Prostate gland (tissue), 2 donors: ENCODE data around the gene ABHD3. TPM values are rescaled to one million over a fixed set of nuclear protein-coding genes. Genes with fewer than 3 reads are reported as not detected.
A peak's percentile ranks its signal among the peaks of the same experiment; 100 is the strongest.

Experiments
- DNase-seq: peaks from one replicate; pipeline ENCODE4 v3.0.0-alpha.2; 2019; ENCODE audit warnings: low spot score
- H3K27ac ChIP-seq, 2 donors: fragments of 200-600 bp; sonication (generic); 2 replicates each; pipeline ENCODE4 v1.5.1; 2017 to 2019
- H3K27me3 ChIP-seq: fragments of 200-600 bp; sonication (generic); replicated peaks from 2 replicates; pipeline ENCODE4 v1.5.1; 2019; ENCODE audit not compliant: insufficient read depth
- H3K36me3 ChIP-seq, 2 donors: fragments of 200-600 bp; sonication (generic); 1 replicate in 1 of 2; 2 replicates in 1 of 2; pipeline versions ENCODE4 v1.5.1 to v1.8.1; 2017 to 2019
- H3K4me1 ChIP-seq: fragments of 200-600 bp; sonication (generic); replicated peaks from 2 replicates; pipeline ENCODE4 v1.5.1; 2019
- H3K4me3 ChIP-seq, 2 donors: fragments of 200-600 bp; sonication (generic); 2 replicates each; pipeline ENCODE4 v1.5.1; 2017 to 2019
- H3K9me3 ChIP-seq: fragments of 200-600 bp; sonication (generic); 2 replicates; pipeline ENCODE4 v1.5.1; 2017
- POLR2A ChIP-seq: fragments of 450-650 bp; IDR thresholded peaks from one replicate; pipeline ENCODE4 v1.6.1; 2016; ENCODE audit warnings: antibody characterized with exemption, mild to moderate bottlenecking
- POLR2AphosphoS5 ChIP-seq: sonication (generic); formaldehyde crosslinking; IDR thresholded peaks from one replicate; pipeline ENCODE4 v1.6.1; 2017; ENCODE audit warnings: antibody characterized with exemption
- WGBS: methylation state at CpG from one replicate; pipeline ENCODE4 v1.1.5; 2018; 5-methylcytosine and 5-hydroxymethylcytosine counted together
- intact Hi-C: fragments of 100-400 bp; cut with DNase I; formaldehyde crosslinking; loops from one replicate; pipeline ENCODE4 v1.14.2; 2022
- total RNA-seq, 2 donors: library from RNA; depleted of rRNA; stranded (reverse); fragments of >200 nt; gene quantifications; one replicate each; pipeline ENCODE4 v1.1.0, GENCODE V29; 2016
- TF ChIP-seq, protein P1 (sequence below), 4 experiments: fragments of 200-600 bp in 2 of 4; fragments of 450-650 bp in 2 of 4; sonication (generic) in 2 of 4; IDR thresholded peaks; 1 replicate in 3 of 4; 2 replicates in 1 of 4; pipeline ENCODE4 v1.5.1; 2016 to 2019; ENCODE audit warnings: antibody characterized with exemption in 4 of 4, mild to moderate bottlenecking in 2 of 4, moderate library complexity in 2 of 4

ABHD3 gene
- total RNA-seq, 2 donors from 2014 or later, result 9.6 to 18.5 TPM

DNA sequence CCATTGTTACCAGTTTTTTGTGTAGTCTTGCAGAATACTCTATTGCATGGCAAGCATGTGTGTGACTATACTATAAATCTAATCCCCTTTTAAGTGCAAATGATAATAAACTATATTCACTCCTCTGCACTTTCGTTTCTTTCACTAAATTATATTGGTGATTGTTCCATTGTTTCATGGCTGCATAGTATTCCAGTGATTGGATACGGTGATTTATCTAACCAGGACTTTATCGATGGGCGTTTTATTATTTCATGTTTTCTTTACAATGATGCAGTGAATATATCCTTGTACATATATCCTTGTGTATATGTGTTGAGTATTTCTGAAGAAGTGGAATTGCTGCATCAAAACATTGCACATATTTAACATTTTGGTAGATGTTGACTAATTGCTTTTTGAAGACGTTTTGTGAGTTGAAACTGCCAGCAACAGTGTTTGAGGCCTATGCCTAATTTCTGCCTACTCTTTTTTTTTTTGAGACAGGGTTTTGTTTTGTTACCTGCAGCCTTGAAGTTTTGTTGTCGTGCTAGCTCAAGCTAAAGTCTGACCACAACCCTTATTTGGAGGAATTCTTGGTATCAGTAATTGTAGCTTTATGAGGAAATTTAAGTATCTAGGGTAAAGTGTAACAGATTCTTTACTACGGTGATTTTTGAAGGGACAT, 38.7 kb upstream of the ABHD3 start:
- Histone ChIP-seq H3K4me3 (no peak overlapping the region), H3K4me1 (peaks cover 11% of the 10 kb centered on the region)
- intact Hi-C loops, result loop anchor here (5.0 kb wide), 3 partner anchors 41 to 89 kb away; partner anchors contain the start of gene ABHD3

DNA sequence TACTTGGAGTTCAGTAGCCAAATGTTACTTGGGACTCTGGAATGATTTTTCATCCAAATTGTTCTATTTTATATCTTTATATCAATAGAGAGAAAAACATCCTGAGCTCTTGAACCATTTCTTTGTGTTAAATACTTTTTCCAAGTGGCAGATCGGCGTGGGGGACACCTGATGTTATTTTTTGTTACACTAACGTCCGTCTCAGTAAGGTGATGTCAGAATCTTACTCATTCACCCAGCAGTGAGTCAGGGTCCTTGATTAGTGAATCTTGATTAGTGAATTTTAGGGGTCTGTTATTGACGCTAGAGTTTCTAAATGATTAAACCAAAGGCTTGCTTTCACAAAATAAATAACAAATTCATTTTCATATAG, 37.7 kb upstream of the ABHD3 start:
- intact Hi-C loops, result loop anchor here (5.0 kb wide), 3 partner anchors 40 to 90 kb away; partner anchors contain the start of gene ABHD3
- H3K4me1 ChIP-seq, result peaks cover 5% of the 10 kb centered on the region
- H3K9me3 ChIP-seq, result no peaks in the 10 kb centered on the region
- WGBS, result 55% methylated on average over 5 of the region's 5 CpGs
- H3K27ac ChIP-seq, result no peak overlapping the region
- H3K4me3 ChIP-seq, result peak overlapping the region; percentile 89 to 98
- DNase-seq, result no peak
- H3K36me3 ChIP-seq, result no peaks in the 10 kb centered on the region
- H3K27me3 ChIP-seq, result no peaks in the 10 kb centered on the region
- TF ChIP-seq POLR2A (no peak), POLR2AphosphoS5 (no peak)
- TF ChIP-seq, protein P1, sequence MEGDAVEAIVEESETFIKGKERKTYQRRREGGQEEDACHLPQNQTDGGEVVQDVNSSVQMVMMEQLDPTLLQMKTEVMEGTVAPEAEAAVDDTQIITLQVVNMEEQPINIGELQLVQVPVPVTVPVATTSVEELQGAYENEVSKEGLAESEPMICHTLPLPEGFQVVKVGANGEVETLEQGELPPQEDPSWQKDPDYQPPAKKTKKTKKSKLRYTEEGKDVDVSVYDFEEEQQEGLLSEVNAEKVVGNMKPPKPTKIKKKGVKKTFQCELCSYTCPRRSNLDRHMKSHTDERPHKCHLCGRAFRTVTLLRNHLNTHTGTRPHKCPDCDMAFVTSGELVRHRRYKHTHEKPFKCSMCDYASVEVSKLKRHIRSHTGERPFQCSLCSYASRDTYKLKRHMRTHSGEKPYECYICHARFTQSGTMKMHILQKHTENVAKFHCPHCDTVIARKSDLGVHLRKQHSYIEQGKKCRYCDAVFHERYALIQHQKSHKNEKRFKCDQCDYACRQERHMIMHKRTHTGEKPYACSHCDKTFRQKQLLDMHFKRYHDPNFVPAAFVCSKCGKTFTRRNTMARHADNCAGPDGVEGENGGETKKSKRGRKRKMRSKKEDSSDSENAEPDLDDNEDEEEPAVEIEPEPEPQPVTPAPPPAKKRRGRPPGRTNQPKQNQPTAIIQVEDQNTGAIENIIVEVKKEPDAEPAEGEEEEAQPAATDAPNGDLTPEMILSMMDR (IDR thresholded peaks at IDR 0.05), result no peak

More for the DNA sequence above, 38.7 kb upstream of the ABHD3 start:
- Histone ChIP-seq H3K9me3 (no peaks in the 10 kb centered on the region), H3K27me3 (no peaks in the 10 kb centered on the region), H3K27ac (no peak overlapping the region), H3K36me3 (no peaks in the 10 kb centered on the region)
- DNase-seq, result no peak
- WGBS, result 73% methylated on average over 7 of the region's 7 CpGs
- TF ChIP-seq, protein P1 (IDR thresholded peaks at IDR 0.05), result no peak
- no peak for TF ChIP-seq POLR2AphosphoS5
- no peak for TF ChIP-seq POLR2A

DNA sequence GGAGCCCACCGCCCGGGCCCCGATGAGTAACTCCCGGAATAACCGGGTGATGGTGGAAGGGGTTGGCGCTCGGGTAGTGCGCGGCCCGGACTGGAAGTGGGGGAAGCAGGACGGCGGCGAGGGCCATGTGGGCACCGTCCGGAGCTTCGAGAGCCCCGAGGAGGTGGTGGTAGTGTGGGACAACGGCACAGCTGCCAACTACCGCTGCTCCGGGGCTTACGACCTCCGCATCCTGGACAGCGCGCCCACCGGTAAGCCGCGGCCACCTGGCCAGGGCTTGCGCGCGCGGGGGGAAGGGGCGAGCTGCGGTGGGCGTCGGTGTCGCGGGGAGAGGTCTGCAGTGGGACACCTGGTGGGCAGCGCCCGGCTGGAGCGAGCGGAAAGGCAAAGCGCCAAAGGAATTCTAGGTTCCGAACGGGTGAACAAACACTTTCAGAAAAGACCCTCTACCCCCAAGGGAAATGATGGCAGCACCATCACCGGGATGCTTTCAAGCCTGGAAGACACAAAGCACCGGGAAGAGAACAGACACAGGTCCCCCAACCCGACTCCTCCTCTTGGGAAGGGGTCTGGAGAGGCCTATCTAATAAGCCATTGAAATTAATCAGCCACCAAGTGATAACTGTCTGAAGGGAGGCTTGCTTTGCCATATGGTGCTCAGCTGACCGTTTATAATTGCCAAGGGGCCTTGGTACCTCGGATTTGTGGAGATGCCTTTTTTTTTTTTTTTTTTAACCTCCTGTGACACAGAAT, 37.2 kb upstream of the ABHD3 start:
- H3K9me3 ChIP-seq, result no peaks in the 10 kb centered on the region
- peaks cover 2% of the 10 kb centered on the region for H3K4me1 ChIP-seq
- H3K27ac ChIP-seq, result peak overlapping the region; percentile 98 to 99
- DNase-seq, result peak; percentile 16
- TF ChIP-seq POLR2AphosphoS5 (no peak), POLR2A (no peak)
- TF ChIP-seq, protein P1 (IDR thresholded peaks at IDR 0.05), result no peak
- intact Hi-C loops, result loop anchor here (2.0 to 5.0 kb wide), 4 partner anchors 39 to 141 kb away; partner anchors contain the start of genes ABHD3 and ESCO1
- no peaks in the 10 kb centered on the region for H3K27me3 ChIP-seq
- 1% methylated on average over 49 of the region's 49 CpGs for WGBS
- peak overlapping the region; percentile 89 to 98 for H3K4me3 ChIP-seq
- H3K36me3 ChIP-seq, result no peaks in the 10 kb centered on the region

DNA sequence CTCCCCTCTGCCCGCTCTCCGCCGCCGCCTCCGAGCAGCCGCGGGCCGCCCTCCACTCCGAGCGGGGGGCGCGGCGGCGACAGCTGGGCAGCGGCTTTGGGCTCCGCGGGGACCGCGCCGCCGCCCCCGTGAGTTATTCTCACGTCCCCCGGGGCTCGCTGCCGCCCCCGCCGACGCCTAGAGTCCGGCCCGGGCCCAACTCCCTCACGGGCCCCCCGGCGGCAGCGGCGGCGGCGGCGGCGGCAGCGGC, 36.7 kb upstream of the ABHD3 start:
- H3K9me3 ChIP-seq, result no peaks in the 10 kb centered on the region
- intact Hi-C loops, result loop anchor here (2.0 to 5.0 kb wide), 4 partner anchors 39 to 140 kb away; partner anchors contain the start of genes ABHD3 and ESCO1
- no peaks in the 10 kb centered on the region for H3K36me3 ChIP-seq
- H3K27me3 ChIP-seq, result no peaks in the 10 kb centered on the region
- 0% methylated on average over 8 of the region's 41 CpGs for WGBS
- no peaks in the 10 kb centered on the region for H3K4me1 ChIP-seq
- peak overlapping the region; percentile 98 to 99 for H3K27ac ChIP-seq
- TF ChIP-seq POLR2AphosphoS5 (no peak), POLR2A (peak; percentile 6)
- TF ChIP-seq, protein P1 (IDR thresholded peaks at IDR 0.05), result no peak
- peak overlapping the region; percentile 89 to 98 for H3K4me3 ChIP-seq
- no peak for DNase-seq
